ENCODE results near the gene USP47.

USP47 gene

DNA sequence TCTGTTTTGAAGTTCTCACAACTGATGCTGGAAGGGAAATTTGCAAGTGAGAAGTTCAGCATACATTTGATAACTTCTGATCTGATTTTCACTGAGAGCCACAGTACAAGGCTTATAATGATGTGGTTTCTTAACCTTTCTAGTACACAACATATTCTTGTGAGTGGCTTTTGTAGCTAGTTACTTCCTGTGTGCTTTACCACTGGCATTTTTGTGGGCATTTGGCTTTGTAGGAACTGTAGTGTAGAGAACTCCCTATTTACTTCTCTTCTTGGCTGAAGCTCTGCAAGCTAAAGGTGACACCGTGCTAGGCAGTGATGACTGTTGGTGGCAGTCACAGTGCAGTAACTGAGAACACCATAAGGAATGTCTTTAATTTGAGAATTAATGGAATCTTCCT lies 14.9 kb downstream of the USP47 start:
- H3K9me3 ChIP-seq (ENCODE audit: low read length) = no peaks in the 10 kb centered on the region
- no peak overlapping the region for H3K27ac ChIP-seq (ENCODE audit: low read depth, low read length)
- H3K4me3 ChIP-seq (ENCODE audit: low read depth in 1 of 2, low read length in 2 of 2) = no peak overlapping the region
- no peak overlapping the region for H3K9ac ChIP-seq (ENCODE audit: low read length)
- H3K36me3 ChIP-seq (ENCODE audit: insufficient read depth, low read length) = no peaks in the 10 kb centered on the region
- H3K4me1 ChIP-seq (ENCODE audit: insufficient read depth, low read length) = peaks cover 43% of the 10 kb centered on the region
- H3K27me3 ChIP-seq (ENCODE audit: control insufficient read depth in 1 of 2, insufficient read depth in 2 of 2, low read length in 2 of 2) = no peaks in the 10 kb centered on the region

DNA sequence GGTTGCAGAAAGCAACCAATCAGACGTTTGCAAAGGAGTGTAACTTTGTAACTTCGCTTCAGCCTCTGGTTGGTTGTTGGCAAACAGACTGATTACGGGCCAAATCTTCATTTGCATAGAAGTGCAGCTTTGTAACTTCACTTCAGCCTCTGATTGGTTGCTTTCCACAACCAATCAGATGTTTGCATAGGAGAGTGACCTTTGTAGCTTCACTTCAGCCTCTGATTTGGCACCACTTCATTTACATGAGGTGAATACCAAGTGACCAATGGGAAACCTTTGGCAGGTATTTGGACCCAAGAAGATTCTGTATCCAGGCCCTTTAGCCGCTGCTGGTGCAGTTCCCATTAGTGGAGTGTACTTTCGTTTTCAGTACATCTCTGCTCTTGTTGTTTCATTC lies 16.0 kb downstream of the USP47 start:
- H3K4me3 ChIP-seq (ENCODE audit: low read depth in 1 of 2, low read length in 2 of 2) = no peak overlapping the region
- H3K36me3 ChIP-seq (ENCODE audit: insufficient read depth, low read length) = no peaks in the 10 kb centered on the region
- H3K27me3 ChIP-seq (ENCODE audit: control insufficient read depth in 1 of 2, insufficient read depth in 2 of 2, low read length in 2 of 2) = no peaks in the 10 kb centered on the region
- H3K9me3 ChIP-seq (ENCODE audit: low read length) = no peaks in the 10 kb centered on the region
- H3K9ac ChIP-seq (ENCODE audit: low read length) = no peak overlapping the region
- H3K4me1 ChIP-seq (ENCODE audit: insufficient read depth, low read length) = peaks cover 36% of the 10 kb centered on the region
- no peak overlapping the region for H3K27ac ChIP-seq (ENCODE audit: low read depth, low read length)

DNA sequence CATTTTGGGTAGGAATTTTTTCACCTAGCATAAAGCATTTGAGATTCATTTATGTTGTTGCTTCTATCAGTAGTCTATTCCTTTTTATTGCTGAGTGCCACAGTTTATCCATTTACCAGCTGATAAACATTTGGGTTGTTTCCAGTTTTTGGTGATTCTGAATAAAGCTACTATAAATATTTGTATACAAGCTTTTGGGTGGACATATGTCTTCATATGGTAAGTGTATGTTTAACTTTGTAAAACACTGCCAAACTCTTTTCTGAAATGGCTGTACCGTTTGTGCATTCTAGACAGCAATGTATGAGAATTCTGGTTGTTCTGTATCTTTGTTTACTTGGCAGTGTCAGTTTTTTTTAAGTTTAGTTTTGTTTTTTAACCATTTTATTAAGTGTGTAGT lies 16.9 kb downstream of the USP47 start:
- Histone ChIP-seq H3K27me3 (ENCODE audit: control insufficient read depth in 1 of 2, insufficient read depth in 2 of 2, low read length in 2 of 2) (no peaks in the 10 kb centered on the region), H3K36me3 (ENCODE audit: insufficient read depth, low read length) (no peaks in the 10 kb centered on the region), H3K4me3 (ENCODE audit: low read depth in 1 of 2, low read length in 2 of 2) (no peak overlapping the region), H3K9me3 (ENCODE audit: low read length) (no peaks in the 10 kb centered on the region), H3K4me1 (ENCODE audit: insufficient read depth, low read length) (peaks cover 35% of the 10 kb centered on the region), H3K27ac (ENCODE audit: low read depth, low read length) (no peak overlapping the region), H3K9ac (ENCODE audit: low read length) (no peak overlapping the region)

DNA sequence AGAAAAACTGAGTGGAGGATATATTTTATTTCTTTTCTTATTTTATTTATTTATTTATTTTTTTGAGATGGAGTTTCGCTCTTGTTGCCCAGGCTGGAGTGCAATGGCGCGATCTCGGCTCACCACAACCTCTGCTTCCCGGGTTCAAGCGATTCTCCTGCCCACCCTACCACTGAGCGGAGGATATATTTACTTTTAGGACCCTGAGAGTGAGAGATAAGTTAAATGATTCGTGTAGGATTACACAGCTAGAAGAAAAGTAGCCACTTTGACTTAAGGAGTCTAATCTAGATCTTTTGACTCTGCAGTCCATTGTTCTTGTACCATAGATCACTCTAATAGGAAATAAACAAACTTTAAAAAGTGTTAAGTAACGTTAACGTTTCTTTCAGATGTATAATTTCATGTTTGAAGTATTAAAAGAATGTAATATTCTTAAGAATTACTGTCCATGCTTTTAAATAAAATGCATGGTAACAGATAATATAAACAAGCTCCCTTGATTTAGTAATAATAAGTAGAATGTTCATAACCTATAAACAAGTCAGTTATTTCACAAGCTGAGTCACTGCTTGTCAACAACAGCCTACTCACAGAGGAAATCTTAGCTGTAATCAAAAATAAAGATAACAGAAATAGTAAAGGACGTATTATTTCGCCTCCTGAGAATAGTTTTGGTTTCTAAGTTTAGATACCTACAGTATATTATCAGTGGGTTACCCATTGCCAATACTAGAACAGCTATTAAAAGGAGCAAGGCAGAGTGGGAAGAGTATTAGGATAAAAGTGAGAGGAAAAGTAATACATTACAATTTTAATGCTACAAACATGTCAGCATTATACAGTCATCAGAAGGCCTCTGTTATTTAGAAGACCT lies 18.6 kb downstream of the USP47 start:
- Histone ChIP-seq H3K9me3 (ENCODE audit: low read length) (no peaks in the 10 kb centered on the region), H3K4me1 (ENCODE audit: insufficient read depth, low read length) (peaks cover 35% of the 10 kb centered on the region), H3K27ac (ENCODE audit: low read depth, low read length) (no peak overlapping the region), H3K27me3 (ENCODE audit: control insufficient read depth in 1 of 2, insufficient read depth in 2 of 2, low read length in 2 of 2) (no peaks in the 10 kb centered on the region), H3K36me3 (ENCODE audit: insufficient read depth, low read length) (no peaks in the 10 kb centered on the region), H3K9ac (ENCODE audit: low read length) (no peak overlapping the region), H3K4me3 (ENCODE audit: low read depth in 1 of 2, low read length in 2 of 2) (no peak overlapping the region)

DNA sequence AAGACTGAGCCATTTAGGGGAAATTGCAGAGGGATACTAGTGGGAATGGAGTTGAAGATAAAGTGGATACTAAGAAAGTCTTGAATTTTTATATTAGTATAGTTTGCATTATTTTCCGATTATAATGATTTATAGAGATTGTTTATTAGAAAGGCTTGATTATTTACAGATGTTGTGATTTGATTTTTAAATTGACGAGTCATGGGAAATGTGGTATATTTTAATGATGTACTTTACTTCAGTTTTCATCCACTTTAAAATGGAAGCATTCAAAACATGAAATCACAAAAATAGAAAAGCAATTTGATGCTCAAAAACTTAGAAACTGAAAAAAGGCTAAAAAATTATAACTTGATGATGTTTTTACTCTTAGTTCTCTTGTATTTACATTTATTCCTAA lies 21.2 kb downstream of the USP47 start:
- no peaks in the 10 kb centered on the region for H3K36me3 ChIP-seq (ENCODE audit: insufficient read depth, low read length)
- H3K4me1 ChIP-seq (ENCODE audit: insufficient read depth, low read length) = peaks cover 18% of the 10 kb centered on the region
- no peak overlapping the region for H3K4me3 ChIP-seq (ENCODE audit: low read depth in 1 of 2, low read length in 2 of 2)
- no peaks in the 10 kb centered on the region for H3K9me3 ChIP-seq (ENCODE audit: low read length)
- H3K27ac ChIP-seq (ENCODE audit: low read depth, low read length) = no peak overlapping the region
- H3K27me3 ChIP-seq (ENCODE audit: control insufficient read depth in 1 of 2, insufficient read depth in 2 of 2, low read length in 2 of 2) = no peaks in the 10 kb centered on the region
- no peak overlapping the region for H3K9ac ChIP-seq (ENCODE audit: low read length)

DNA sequence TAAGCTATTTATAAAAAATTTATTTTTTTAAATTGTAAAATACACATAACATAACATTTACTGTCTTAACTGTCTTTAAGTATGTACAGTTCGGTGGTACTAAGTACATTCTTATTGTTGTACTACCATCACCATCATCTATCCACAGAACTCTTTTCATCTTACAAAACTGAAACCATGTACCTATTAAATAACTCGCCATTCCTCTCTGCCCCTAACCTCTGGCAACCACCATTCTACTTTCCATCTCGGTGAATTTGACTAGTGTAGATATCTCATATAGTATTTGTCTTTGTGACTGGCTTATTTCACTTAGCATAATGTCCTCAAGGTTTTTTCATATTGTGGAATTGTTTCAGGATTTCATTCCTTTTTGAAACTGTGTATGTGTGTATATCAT lies 22.6 kb downstream of the USP47 start:
- Histone ChIP-seq H3K9ac (ENCODE audit: low read length) (no peak overlapping the region), H3K4me3 (ENCODE audit: low read depth in 1 of 2, low read length in 2 of 2) (no peak overlapping the region), H3K27ac (ENCODE audit: low read depth, low read length) (no peak overlapping the region), H3K36me3 (ENCODE audit: insufficient read depth, low read length) (no peaks in the 10 kb centered on the region), H3K9me3 (ENCODE audit: low read length) (no peaks in the 10 kb centered on the region), H3K27me3 (ENCODE audit: control insufficient read depth in 1 of 2, insufficient read depth in 2 of 2, low read length in 2 of 2) (no peaks in the 10 kb centered on the region), H3K4me1 (ENCODE audit: insufficient read depth, low read length) (peaks cover 5% of the 10 kb centered on the region)

DNA sequence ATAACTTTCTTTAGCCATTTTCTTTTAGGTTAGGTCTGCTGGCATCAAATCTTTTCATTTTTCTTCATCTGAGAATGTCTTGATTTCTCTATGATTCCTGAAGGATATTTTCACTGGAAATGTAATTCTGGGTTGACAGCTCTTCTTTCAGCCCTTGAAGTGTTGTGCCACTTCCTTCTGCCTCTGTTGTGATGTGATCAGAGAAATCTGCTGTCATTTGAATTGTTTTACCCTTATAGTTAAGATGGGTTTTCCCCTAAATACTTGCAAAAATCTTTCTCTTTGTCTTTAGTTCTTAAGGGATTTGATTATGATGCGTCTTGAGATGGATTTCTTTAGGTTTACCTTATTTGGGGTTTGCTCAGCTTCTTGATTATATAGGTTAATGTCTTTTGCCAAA lies 23.0 kb downstream of the USP47 start:
- Histone ChIP-seq H3K9me3 (ENCODE audit: low read length) (no peaks in the 10 kb centered on the region), H3K27me3 (ENCODE audit: control insufficient read depth in 1 of 2, insufficient read depth in 2 of 2, low read length in 2 of 2) (no peaks in the 10 kb centered on the region), H3K4me1 (ENCODE audit: insufficient read depth, low read length) (peaks cover 9% of the 10 kb centered on the region), H3K27ac (ENCODE audit: low read depth, low read length) (no peak overlapping the region), H3K9ac (ENCODE audit: low read length) (no peak overlapping the region), H3K36me3 (ENCODE audit: insufficient read depth, low read length) (no peaks in the 10 kb centered on the region), H3K4me3 (ENCODE audit: low read depth in 1 of 2, low read length in 2 of 2) (no peak overlapping the region)

DNA sequence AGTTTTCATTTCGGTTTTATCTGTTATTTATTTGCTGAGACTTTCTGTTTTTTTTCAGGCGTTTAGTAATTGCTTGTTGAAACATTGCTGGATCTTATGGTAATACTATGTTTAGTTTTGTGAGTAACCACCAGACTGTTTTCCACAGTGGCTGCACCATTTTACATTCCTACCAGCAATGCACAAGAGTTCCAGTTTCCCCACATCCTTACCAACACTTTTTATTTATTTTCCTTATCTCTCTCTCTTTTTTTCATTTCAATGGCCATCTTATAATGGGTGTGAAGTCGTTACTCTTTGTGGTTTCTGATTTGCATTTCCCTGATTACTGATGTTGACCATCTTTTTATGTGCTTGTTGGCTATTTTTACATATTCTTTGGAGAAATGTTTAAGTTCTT lies 23.7 kb downstream of the USP47 start:
- Histone ChIP-seq H3K27ac (ENCODE audit: low read depth, low read length) (no peak overlapping the region), H3K9ac (ENCODE audit: low read length) (no peak overlapping the region), H3K36me3 (ENCODE audit: insufficient read depth, low read length) (no peaks in the 10 kb centered on the region), H3K27me3 (ENCODE audit: control insufficient read depth in 1 of 2, insufficient read depth in 2 of 2, low read length in 2 of 2) (no peaks in the 10 kb centered on the region), H3K9me3 (ENCODE audit: low read length) (no peaks in the 10 kb centered on the region), H3K4me1 (ENCODE audit: insufficient read depth, low read length) (peaks cover 14% of the 10 kb centered on the region), H3K4me3 (ENCODE audit: low read depth in 1 of 2, low read length in 2 of 2) (no peak overlapping the region)

DNA sequence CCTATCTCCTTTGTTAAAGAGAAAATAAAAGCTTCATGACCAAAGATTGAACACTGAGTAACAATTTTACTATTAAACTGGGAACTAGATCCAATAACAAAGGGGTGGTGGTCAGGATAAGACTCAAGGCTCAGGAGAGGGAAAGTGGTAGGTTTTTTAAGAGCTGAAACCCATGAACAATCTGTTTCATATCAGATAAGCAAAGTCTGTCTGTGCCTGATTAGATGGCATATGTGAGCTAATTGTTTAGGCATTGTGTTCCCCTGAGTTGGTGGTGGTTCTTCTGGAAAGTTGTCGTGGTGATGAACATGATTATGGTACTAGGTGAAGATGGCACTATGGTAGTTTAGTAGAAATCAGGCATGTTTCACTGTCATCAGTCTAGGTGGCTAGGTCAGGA lies 24.4 kb downstream of the USP47 start:
- H3K27me3 ChIP-seq (ENCODE audit: control insufficient read depth in 1 of 2, insufficient read depth in 2 of 2, low read length in 2 of 2) = no peaks in the 10 kb centered on the region
- no peak overlapping the region for H3K27ac ChIP-seq (ENCODE audit: low read depth, low read length)
- H3K9ac ChIP-seq (ENCODE audit: low read length) = no peak overlapping the region
- H3K9me3 ChIP-seq (ENCODE audit: low read length) = no peaks in the 10 kb centered on the region
- peaks cover 16% of the 10 kb centered on the region for H3K4me1 ChIP-seq (ENCODE audit: insufficient read depth, low read length)
- H3K4me3 ChIP-seq (ENCODE audit: low read depth in 1 of 2, low read length in 2 of 2) = no peak overlapping the region
- no peaks in the 10 kb centered on the region for H3K36me3 ChIP-seq (ENCODE audit: insufficient read depth, low read length)

DNA sequence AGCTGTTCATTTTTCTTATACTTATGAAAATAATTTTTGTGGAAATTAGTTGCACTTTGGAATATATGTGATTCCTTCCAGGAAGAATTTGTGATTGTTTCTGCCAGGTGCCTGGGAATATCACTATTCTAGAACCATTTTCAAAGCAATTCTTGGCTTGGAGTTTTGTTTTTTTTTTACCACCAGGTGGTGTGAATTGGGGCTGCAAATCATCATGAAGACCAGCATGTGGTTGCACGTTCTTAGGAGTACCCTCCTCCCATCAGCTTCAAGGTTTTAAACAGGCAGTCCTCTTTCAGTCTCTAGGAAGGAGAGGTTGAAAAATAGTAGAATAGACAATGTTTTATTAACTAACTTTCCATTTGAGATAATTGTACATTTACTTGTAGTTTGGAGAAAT lies 25.9 kb downstream of the USP47 start:
- H3K9ac ChIP-seq (ENCODE audit: low read length) = no peak overlapping the region
- H3K4me3 ChIP-seq (ENCODE audit: low read depth in 1 of 2, low read length in 2 of 2) = no peak overlapping the region
- no peak overlapping the region for H3K27ac ChIP-seq (ENCODE audit: low read depth, low read length)
- H3K9me3 ChIP-seq (ENCODE audit: low read length) = no peaks in the 10 kb centered on the region
- no peaks in the 10 kb centered on the region for H3K27me3 ChIP-seq (ENCODE audit: control insufficient read depth in 1 of 2, insufficient read depth in 2 of 2, low read length in 2 of 2)
- no peaks in the 10 kb centered on the region for H3K36me3 ChIP-seq (ENCODE audit: insufficient read depth, low read length)
- peaks cover 28% of the 10 kb centered on the region for H3K4me1 ChIP-seq (ENCODE audit: insufficient read depth, low read length)

DNA sequence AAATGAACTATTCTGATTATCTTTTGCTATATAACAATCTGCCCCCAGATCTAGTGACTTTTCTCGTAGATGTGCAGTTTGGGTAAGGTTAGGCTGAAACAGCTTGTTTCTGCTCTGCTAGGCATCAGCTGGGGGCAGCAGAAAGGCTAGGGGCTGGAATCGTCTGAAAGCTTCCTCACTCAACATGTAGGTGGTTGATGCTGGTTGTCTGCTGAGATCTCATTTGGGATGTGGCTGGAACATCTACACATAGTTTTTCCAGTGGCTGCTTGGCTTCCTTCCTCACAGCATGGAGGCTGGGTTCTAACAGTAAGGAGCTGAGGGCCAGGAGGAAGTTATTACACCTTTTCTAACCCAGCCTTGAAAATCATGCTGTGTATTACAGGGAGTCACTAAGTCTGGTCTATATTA lies 30.2 kb downstream of the USP47 start:
- Histone ChIP-seq H3K27ac (ENCODE audit: low read depth, low read length) (no peak overlapping the region), H3K9ac (ENCODE audit: low read length) (no peak overlapping the region), H3K4me3 (ENCODE audit: low read depth in 1 of 2, low read length in 2 of 2) (no peak overlapping the region), H3K36me3 (ENCODE audit: insufficient read depth, low read length) (no peaks in the 10 kb centered on the region), H3K27me3 (ENCODE audit: control insufficient read depth in 1 of 2, insufficient read depth in 2 of 2, low read length in 2 of 2) (no peaks in the 10 kb centered on the region), H3K4me1 (ENCODE audit: insufficient read depth, low read length) (peaks cover 28% of the 10 kb centered on the region), H3K9me3 (ENCODE audit: low read length) (no peaks in the 10 kb centered on the region)

DNA sequence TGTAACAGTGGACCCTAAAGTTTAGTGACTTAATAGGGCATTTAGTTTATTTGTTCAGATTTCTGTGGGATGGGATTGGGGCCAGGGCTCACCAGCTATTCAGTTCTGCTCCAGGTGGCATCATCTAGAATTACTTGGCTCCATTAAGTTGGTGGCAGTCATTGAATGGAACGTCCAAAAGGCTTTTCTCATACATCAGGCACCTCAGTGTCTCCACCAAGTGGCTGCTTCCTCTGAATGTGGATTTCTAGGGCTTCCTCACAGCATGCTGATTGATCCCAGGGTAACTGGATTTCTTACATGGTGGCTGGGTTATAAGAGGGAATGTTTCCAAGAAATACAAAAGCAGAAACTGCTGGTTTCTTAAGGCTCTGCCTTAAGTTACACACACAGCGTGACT lies 34.7 kb downstream of the USP47 start:
- Histone ChIP-seq H3K4me1 (ENCODE audit: insufficient read depth, low read length) (peaks cover 17% of the 10 kb centered on the region), H3K36me3 (ENCODE audit: insufficient read depth, low read length) (no peaks in the 10 kb centered on the region), H3K9me3 (ENCODE audit: low read length) (no peaks in the 10 kb centered on the region), H3K27ac (ENCODE audit: low read depth, low read length) (no peak overlapping the region), H3K4me3 (ENCODE audit: low read depth in 1 of 2, low read length in 2 of 2) (no peak overlapping the region), H3K27me3 (ENCODE audit: control insufficient read depth in 1 of 2, insufficient read depth in 2 of 2, low read length in 2 of 2) (no peaks in the 10 kb centered on the region), H3K9ac (ENCODE audit: low read length) (no peak overlapping the region)
